Measurements from ENCODE around the gene PODXL.
"Not testable (repeated sequence)": the region's sequence is repeated elsewhere in the genome, so short reads cannot be mapped to it uniquely, and the experiment has no call there.

Gene PODXL

GRCh38 chr7:131507592-131508331 is 48.7 kb downstream of the PODXL start:
- DNase-seq: peak; percentile 53

- no peak for DNase-seq
These were observed 49.8 kb downstream of the PODXL start for GRCh38 chr7:131506597-131506996.

- DNase-seq: no peak
These were observed 50.5 kb downstream of the PODXL start for GRCh38 chr7:131505636-131506557.

- DNase-seq: not testable (repeated sequence)
These were observed 51.3 kb downstream of the PODXL start for GRCh38 chr7:131505037-131505620.

- DNase-seq: no peak
These were observed 52.1 kb downstream of the PODXL start for GRCh38 chr7:131504157-131504899.

- no peak for DNase-seq
These were observed 52.8 kb downstream of the PODXL start for GRCh38 chr7:131503639-131504038.

GRCh38 chr7:131502810-131503508 is 53.5 kb downstream of the PODXL start:
- peak; percentile 10 for DNase-seq

- no peak for DNase-seq
These were observed 54.3 kb downstream of the PODXL start for GRCh38 chr7:131501930-131502685.

GRCh38 chr7:131501422-131501821 is 55.0 kb downstream of the PODXL start:
- no peak for DNase-seq

GRCh38 chr7:131500357-131500756 is 56.1 kb downstream of the PODXL start:
- DNase-seq: no peak

GRCh38 chr7:131499801-131500200 is 56.6 kb downstream of the PODXL start:
- DNase-seq: no peak

GRCh38 chr7:131498237-131498885 is 58.1 kb downstream of the PODXL start:
- no peak for DNase-seq

GRCh38 chr7:131497454-131497853 is 59.0 kb downstream of the PODXL start:
- DNase-seq: no peak

- no peak for DNase-seq
These were observed 60.5 kb downstream of the PODXL start for GRCh38 chr7:131495669-131496498.

- no peak for DNase-seq
These were observed 62.2 kb downstream of the PODXL start for GRCh38 chr7:131494182-131494581.

GRCh38 chr7:131493581-131493980 is 62.8 kb downstream of the PODXL start:
- DNase-seq: no peak

- DNase-seq: no peak
These were observed 63.3 kb downstream of the PODXL start for GRCh38 chr7:131493081-131493480.

GRCh38 chr7:131489881-131490280 is 66.5 kb downstream of the PODXL start:
- no peak for DNase-seq

GRCh38 chr7:131489196-131489595 is 67.2 kb downstream of the PODXL start:
- no peak for DNase-seq

GRCh38 chr7:131488361-131488760 is 68.1 kb downstream of the PODXL start:
- DNase-seq: no peak

Data from DMS153 (cell line).